Hypothalamus (tissue), 51 donors: ENCODE results near the gene ROR2.
"Not testable (repeated sequence)": the region's sequence is repeated elsewhere in the genome, so short reads cannot be mapped to it uniquely, and the experiment has no call there.

Experiments
- DNase-seq, 51 donors: peaks; one replicate each; lab custom pipeline; 2025; lab: John Stamatoyannopoulos, UW

The ROR2 gene

DNA sequence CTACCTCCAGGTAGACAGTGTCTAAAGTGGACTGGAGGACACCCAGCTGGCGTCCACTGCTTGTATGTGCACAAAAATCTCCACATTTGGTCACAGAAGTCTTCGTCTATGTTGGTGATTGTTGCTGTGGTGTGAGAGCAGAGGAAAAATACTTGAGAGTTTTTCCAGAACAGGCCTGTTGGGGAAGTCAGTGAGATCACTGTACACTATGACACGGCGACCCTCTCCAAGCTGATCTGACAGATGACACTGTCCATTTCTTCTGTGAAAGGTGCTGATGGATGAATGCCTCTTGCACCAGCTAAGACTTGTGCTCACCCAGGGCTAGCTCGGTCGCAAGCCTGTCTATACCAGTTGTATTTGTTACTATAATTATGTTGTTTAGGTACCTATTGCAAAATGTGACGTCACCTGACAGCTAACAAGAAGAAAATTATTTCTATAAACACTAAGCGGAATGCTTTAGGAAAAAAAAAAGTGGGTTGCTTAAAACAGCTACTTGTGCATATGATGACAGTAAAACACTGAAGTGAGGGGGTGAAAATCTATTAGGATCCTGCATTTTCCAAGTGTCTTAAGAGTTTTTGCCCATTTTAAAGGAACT lies 142.3 kb downstream of the ROR2 start:
- DNase-seq, result no peak

DNA sequence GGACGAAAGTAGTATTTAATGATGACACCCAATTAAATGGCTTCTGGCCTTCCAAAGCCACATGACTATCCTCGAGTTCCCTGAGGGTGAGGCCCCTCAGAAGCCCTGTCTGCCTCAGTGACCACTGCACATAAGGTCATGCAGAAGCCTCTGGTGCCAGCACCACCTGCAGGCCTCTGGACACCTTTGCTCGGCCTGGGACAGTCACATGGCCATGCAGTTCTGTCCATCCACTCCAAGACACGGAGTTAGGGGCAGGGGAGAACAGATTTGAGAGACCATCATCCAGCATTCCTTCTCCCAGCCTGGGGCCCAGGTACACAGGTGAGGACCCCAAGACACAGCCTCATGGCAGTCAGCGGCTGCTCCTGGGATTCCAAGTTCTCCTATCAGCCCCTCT lies 145.0 kb downstream of the ROR2 start:
- DNase-seq, result no peak

DNA sequence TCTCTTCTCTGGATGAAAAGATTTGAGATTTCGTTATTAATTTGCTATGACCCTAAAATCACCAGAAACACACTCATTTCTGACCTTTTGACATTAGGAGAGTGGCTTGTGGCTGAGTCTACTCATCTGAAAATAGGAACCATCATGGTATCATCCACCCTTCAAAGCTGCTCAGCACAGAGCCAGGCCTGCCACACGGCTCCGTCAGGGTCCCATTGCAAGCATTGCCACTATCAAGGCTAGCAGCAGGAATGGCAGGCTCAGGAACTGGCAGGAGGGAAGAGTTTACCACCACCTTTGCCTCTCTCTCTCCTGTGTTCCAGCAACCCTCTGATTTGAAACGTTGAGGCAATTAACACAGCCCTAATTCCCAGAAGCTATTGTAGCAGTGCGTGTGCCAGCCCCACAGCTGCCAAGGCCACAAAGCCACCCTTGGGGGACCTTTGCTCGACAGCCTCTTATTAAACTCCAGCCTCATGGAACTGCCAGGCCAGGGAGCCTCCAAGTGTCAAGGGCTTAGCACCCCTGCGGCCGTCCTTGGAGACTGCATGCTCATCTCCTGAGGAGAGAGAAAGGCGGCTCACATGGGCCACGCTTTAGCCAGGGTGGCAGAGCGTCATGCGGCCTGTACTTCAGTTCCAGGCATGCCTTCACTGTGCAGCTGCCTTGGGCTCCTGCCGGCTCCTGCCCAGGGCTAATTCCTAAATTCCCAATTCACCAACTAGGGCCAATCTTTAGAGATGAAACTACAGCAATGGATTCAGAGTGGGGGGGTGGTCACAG lies 145.9 kb downstream of the ROR2 start:
- DNase-seq, result no peak

DNA sequence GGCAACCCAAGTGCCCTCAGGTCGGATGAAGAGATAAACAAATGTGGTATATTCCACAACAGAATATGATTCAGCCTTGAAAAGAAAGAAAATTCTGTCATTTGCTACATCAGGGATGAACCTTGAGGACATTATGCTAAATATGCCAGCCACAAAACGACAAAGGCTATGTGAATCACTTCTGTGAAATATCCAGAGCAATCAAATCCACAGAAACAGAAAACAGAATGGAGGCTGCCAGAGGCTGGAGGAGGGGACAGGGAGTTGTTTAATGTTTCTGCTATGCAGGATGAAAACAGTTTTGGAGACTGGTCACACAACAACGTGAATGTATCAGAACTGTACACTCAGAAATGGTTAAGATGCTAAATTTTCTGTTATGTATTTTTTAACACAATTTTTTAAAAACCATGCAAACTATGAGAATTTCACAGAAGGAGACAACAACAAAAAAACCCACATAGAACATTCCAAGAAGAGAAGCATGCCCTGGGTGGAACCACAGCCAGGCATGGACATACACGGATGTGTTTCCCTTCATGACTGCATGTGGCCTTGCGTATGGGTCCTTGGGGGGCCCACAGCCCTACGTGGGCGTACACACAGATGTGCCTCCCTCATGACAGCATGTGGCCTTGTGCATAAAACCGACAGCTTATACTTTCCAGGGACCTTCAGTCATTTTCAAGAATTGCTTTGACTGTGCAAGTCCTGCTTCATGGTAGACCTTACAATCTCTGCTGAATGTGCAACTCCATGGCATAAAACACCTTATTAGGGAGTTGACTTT lies 146.7 kb downstream of the ROR2 start:
- DNase-seq, result no peak

DNA sequence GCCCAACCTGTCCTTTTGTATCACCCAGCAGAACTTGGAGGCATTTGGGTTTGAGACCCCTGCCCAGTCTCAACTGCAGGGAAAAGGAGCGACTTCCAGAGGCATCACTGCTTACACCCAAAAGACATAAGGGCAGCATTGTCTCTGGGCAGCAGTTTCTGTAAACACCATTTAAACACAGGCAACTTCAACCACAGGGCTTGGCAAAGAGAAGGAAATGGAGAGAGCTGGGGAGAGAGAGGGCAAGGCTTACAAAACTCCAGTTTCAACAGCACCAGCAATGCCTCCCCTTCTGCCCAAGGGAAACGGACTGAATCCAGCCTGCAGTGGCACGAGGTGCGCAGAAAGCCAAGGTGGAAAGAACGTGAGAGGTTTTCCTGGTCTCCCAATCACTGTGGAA lies 147.6 kb downstream of the ROR2 start:
- DNase-seq, result no peak

DNA sequence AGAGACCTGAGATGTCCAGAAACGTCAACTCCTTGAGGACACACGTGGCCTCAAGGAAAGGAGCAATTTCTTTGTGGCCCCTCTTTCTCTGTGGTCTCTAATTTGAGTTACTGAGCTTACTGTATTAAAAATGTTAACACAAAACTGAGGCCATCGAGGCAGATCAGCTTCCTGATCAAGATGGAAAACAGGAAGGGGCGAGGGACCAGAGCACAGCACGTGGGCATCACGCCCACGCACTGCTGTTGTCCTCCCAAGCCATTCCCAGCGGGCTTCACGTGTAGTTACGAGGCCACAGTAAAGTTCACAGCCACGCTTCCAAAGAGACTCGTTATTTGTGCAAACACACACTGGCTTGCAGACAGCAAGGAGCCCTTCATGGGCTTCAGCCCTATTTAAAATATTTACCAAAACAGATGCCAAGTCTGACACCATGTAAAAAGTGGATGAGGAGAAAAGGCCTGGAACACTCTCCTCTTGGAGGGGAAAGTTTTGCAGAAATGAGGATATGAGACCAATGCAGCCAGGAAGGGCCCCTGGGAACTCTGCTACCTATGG lies 149.5 kb downstream of the ROR2 start:
- no peak for DNase-seq

DNA sequence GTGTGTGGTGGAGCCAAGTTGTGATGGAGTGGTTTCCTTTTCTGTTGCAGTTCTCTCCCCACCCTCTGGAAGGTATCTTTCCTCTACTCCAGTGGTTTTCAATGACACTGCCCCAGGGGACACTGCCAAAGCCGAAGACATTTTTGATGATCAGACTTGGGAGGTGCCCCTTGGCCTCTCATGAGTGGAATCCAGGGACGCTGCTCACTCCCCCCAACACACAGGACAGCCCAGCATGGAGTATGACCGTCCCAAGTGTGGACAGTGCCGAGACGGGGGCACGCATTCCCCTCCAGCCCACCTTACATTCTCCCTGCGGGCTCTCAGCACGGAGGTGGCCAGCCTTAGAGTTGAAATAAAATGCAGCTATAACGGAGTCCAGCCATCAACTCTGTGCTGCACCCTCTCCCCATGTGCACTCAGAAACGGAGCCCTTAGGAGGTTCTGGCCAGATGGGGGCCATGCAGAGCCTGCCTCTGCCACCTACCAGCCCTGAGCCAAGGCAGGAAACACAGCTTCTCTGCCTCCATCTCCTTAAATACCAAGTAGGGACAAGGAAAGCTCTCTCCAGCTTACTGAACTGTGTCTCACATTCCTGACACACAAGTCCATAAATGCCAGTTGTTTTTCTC lies 150.8 kb downstream of the ROR2 start:
- no peak for DNase-seq

DNA sequence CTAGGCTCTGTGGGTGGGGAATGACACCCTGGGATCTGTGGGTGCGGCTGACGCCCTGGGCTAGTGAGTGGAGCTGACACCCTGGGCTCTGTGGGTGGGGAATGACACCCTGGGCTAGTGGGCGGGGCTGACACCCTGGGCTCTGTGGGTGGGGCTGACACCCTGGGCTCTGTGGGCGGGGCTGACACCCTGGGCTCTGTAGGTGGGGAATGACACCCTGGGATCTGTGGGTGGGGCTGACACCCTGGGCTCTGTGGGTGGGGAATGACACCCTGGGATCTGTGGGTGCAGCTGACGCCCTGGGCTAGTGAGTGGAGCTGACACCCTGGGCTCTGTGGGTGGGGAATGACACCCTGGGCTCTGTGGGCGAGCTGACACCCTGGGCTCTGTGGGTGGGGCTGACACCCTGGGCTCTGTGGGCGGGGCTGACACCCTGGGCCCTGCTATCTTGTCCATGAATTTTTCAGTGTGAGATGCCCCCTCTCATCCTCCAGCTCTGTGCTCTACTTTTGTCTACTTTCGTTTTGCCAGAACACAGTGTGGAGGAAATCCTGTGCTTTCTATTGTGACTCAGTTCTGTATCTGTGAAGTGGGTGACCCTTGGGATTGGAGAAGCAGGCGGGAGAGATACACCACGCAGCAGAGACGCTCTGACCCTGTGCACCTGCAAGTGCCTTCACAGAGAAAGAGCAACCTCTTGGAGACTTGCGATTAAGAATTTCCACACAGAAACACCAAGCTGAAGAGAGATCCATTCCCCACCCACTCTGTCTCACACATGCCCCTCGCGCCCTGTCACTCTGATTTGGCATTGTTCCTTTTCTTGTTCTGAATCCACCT lies 151.5 kb downstream of the ROR2 start:
- not testable (repeated sequence) for DNase-seq

DNA sequence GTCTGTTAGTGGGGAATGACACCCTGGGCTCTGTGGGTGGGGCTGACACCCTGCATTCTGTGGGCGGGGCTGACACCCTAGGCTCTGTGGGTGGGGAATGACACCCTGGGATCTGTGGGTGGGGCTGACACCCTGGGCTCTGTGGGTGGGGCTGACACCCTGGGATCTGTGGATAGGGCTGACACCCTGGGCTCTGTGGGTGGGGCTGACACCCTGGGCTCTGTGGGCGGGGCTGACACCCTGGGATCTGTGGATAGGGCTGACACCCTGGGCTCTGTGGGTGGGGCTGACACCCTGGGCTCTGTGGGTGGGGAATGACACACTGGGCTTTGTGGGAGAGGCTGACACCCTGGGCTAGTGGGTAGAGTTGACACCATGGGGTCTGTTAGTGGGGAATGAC lies 152.5 kb downstream of the ROR2 start:
- not testable (repeated sequence) for DNase-seq

DNA sequence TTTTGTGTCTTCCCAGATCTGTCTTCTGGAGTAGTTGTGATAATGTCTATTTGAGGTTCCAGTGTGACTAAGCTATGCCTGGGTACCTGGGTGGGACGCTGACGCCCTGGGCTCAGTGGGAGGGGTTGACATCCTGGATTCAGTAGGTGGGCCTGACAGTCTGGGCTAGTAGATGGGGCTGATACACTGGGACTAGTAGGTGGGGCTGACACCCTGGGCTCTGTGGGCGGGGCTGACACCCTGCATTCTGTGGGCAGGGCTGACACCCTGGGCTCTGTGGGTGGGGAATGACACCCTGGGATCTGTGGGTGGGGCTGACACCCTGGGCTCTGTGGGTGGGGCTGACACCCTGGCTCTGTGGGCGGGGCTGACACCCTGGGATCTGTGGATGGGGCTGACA lies 153.5 kb downstream of the ROR2 start:
- DNase-seq, result not testable (repeated sequence)

DNA sequence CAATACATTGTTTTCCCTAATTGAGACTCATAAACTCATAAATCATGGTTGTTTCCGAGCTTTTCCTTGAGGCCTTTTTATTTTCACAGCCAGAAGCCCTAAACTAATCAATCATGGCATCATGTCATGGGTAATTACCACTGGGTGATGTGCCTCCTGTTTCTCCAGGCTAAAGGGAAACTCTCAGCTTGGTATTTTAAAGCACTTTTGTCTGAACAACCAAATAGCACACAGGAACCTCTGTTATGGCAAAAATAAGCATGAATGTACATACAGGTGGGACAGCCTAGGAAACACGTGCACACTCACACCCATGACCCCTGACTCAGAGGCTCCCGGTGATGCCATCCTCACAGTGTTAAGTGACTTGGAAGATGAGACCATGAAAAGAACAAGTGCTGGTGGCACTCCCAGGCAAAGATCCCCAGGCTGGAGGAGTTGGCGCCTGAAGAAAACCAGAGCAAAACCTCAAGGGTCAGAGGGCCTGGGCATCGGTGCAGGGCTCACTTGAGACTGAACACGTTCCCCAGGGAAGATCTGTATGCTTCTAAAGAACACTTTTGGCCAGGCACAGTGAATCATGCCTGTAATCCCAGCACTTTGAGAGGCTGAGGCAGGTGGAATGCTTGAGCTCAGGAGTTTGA lies 154.3 kb downstream of the ROR2 start:
- DNase-seq, result no peak

DNA sequence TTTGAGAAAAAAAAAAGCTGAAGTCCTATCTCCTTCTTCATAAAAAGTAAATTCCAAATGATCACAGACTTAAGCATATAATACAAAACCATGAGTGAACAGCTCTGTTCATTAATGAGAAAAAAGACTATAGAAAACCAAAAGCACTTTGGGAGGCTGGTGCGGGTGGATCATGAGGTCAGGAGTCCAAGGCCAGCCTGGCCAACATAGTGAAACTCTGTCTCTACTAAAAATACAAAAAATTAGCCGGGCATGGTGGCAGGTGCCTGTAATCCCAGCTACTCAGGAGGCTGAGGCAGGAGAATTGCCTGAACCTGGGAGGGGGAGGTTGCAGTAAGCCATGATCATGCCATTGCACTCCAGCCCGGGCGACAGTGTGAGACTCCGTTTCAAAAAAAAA lies 156.7 kb downstream of the ROR2 start:
- not testable (repeated sequence) for DNase-seq

DNA sequence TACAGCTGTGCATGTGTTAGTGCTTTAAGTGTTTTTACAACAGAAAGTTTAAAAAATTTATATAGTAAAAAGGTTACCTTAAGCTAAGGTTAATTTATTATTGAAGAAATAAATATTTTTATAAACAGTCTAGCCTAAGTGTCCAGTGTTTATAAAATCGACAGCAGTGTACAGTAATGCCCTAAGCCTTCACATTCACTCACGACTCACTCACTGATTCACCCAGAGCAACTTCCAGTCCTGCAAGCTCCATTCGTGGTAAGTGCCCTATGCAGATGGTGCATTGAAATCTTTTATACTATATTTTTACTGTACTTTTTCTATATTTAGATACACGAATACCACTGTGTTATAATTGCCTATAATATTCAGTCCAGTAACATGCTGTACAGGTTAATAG lies 159.1 kb downstream of the ROR2 start:
- no peak for DNase-seq

DNA sequence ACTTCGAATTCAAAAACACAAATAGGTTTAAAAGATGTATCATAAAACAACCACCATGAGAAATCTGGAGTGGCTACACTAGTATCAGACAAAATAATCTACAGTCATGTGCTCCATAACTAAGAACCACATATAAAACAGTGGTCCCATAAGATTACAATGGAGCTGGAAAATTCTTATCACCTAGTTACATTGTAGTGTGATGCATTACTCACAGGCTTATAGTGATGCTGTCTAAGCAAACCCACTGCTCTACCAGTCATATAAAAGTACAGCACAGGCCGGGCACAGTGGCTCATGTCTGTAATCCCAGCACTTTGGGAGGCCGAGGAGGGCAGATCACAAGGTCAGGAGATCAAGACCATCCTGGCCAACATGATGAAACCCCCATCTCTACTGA lies 160.1 kb downstream of the ROR2 start:
- DNase-seq, result no peak

DNA sequence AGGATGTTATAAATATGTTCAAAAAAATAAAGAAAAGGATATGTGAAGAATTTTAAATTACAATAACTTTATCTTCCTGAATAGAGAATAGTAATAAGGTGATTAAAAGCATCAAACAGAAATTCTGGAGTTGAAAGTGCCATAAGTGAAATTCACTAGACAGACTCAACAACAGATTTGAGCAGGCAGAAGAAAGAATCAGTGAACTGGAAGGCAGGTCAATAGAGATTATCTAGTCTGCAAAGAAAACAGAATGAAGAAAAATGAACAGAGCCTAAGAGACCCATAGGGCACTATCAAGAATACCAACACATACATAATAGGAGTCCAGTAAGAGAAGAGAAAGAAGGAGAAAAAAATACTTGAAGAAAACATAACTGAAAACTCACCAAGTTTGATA lies 162.1 kb downstream of the ROR2 start:
- DNase-seq, result no peak

DNA sequence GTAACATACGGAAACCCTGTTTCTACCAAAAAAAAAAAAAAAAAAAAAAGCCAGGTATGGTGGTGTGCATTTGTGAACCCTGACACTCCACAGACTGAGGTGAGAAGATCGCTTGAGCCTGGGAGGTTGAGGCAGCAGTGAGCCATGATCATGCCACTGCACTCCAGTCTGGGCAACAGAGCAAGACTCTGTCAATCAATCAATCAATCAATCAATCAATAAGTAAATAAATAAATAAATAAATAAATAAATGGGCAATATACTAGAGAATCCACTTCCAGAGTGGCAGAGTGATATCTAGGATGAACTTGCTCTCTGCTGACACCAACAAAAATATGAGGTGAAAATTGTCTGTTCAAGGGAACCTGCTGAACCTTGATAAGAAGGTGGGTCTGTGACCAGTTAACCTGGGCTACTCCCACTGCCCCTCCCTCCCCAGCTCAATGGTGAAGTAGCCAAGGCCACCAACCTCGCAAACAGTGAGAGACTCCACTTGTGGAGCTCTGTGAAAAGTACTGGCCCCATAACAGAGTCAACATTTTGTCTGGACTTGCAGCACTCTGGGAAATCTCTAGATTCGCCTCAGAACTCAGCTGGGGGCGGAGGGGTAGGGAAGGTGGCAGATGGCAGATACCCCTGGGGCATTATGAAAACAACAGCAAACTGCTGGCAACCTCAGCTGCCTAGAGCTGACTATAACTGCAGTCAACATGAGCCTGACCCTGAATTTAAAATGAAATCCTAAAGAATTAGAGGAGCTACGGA lies 163.7 kb downstream of the ROR2 start:
- no peak for DNase-seq

DNA sequence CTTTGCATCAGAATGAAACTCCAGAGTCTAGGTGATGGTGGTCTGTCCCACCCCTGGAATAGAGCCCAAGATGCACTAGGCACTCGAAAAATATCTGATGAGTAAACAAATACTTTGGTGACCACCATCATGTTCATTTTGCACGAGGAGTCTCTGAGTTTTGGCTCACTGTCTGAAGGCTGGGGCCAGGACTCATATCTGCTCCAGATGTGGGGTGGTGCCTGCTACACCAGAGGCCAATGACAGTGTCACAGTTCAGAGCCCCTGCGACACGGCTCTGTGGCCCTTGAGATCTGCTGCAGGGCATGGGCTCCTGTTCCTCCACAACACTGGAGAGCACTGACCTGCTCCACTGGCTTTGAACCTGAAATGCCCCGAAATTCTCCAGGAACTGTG lies 164.6 kb downstream of the ROR2 start:
- DNase-seq, result no peak

DNA sequence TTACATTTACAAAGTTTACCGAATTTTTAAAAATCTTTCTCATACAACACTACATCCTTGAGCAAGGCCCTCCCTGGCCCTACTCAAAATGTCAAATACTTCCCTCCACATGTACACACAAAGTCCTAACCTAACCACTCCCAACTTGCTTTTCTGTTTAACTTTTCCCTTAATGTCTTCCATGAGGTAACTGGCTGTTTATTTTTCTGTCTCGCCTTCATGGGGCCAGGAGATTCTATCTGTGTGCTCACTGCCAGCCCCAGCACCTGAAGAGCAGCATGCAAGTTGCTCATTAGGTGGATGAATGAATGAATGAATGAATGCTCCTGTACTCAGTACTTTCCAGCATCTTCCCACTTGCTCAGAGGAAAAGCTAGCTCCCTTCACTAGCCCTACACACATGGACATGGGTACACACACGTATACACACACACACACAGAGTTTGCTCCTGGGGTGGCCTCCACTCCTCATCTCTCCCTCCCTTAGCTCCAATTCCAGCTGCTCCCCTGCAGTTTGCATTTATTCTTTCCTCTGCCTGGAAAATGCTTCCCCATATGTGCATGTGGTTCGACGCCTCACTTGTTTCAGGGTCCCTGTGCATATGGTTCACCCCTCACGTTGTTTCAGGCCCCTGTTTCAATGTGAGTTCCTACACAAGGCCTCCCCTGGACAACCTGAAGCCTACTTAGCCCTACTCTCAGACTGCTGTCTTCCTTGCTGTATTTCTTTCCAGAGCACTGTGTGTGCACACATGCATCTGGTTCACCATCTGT lies 165.2 kb downstream of the ROR2 start:
- DNase-seq, result no peak
